ENCODE results near the gene TBC1D1. TPM values are rescaled to one million over a fixed set of nuclear protein-coding genes. Genes with fewer than 3 reads are reported as not detected.

Gene TBC1D1
- polyA plus RNA-seq, 3 donors = 23.3 to 70.0 (median 31.5) TPM

DNA sequence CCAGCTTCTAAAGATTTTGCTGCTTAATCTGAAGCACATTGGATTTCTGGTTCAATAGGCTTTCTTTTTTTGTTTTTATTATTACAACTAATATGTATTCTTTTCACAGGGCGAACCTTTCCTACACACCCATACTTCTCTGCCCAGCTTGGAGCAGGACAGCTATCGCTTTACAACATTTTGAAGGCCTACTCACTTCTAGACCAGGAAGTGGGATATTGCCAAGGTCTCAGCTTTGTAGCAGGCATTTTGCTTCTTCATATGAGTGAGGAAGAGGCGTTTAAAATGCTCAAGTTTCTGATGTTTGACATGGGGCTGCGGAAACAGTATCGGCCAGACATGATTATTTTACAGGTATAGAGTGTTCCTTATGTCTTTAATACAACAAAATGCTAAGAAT, 224.7 kb downstream of the TBC1D1 start:
- Histone ChIP-seq H3K4me1 (ENCODE audit: control insufficient read depth in 1 of 2, insufficient read depth in 2 of 2, low read length in 2 of 2) (peaks cover 12 to 18% of the 10 kb centered on the region in 2 donors), H3K27ac (ENCODE audit: low read depth in 1 of 2, low read length in 2 of 2) (peak overlapping the region in 1 of 2 donors; percentile 44), H3K36me3 (replicated peaks in 1 of 2; ENCODE audit: control insufficient read depth in 1 of 2, insufficient read depth in 2 of 2, low read length in 2 of 2) (peaks cover 57 to 96% of the 10 kb centered on the region in 2 donors), H3K9me3 (replicated peaks in 1 of 2; ENCODE audit: control insufficient read depth in 1 of 2, insufficient read depth in 1 of 2, low read length in 2 of 2) (no peaks in the 10 kb centered on the region), H3K79me2 (ENCODE audit: insufficient read depth, low read length) (no peaks in the 10 kb centered on the region), H3K9ac (ENCODE audit: insufficient read depth, low read length, poor library complexity, severe bottlenecking) (no peak overlapping the region), H3K4me3 (replicated peaks in 1 of 3; ENCODE audit: low read depth in 2 of 3, low read length in 3 of 3) (no peak overlapping the region), H3K4me2 (replicated peaks; ENCODE audit: extremely low read depth, low read length, poor library complexity, severe bottlenecking) (no peak overlapping the region), H4K20me1 (ENCODE audit: insufficient read depth, low read length) (peaks cover 8% of the 10 kb centered on the region), H2AFZ (ENCODE audit: insufficient read depth, low read depth, low read length, poor library complexity, severe bottlenecking) (no peak overlapping the region), H3K27me3 (ENCODE audit: control insufficient read depth in 2 of 2, insufficient read depth in 2 of 2, low read length in 2 of 2) (no peaks in the 10 kb centered on the region)
- WGBS (ENCODE audit: insufficient coverage) = no CpG with 5 or more reads among the region's 5 CpGs
- Mint-ChIP-seq H3K4me1 (peaks cover 17% of the 10 kb centered on the region), H3K9me3 (no peaks in the 10 kb centered on the region), H3K4me3 (no peak overlapping the region), H3K27me3 (ENCODE audit: low read depth in 3 of 3) (no peaks in the 10 kb centered on the region), H3K27ac (peak overlapping the region in 1 of 7 donors; percentile 42), H3K36me3 (peaks cover 68 to 85% of the 10 kb centered on the region in 2 donors)
- TF ChIP-seq, protein P1, sequence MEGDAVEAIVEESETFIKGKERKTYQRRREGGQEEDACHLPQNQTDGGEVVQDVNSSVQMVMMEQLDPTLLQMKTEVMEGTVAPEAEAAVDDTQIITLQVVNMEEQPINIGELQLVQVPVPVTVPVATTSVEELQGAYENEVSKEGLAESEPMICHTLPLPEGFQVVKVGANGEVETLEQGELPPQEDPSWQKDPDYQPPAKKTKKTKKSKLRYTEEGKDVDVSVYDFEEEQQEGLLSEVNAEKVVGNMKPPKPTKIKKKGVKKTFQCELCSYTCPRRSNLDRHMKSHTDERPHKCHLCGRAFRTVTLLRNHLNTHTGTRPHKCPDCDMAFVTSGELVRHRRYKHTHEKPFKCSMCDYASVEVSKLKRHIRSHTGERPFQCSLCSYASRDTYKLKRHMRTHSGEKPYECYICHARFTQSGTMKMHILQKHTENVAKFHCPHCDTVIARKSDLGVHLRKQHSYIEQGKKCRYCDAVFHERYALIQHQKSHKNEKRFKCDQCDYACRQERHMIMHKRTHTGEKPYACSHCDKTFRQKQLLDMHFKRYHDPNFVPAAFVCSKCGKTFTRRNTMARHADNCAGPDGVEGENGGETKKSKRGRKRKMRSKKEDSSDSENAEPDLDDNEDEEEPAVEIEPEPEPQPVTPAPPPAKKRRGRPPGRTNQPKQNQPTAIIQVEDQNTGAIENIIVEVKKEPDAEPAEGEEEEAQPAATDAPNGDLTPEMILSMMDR (IDR thresholded peaks at IDR 0.05) = no peak
- DNase-seq = no peak
- intact Hi-C loops (cut with micrococcal nuclease) = no loop called here

DNA sequence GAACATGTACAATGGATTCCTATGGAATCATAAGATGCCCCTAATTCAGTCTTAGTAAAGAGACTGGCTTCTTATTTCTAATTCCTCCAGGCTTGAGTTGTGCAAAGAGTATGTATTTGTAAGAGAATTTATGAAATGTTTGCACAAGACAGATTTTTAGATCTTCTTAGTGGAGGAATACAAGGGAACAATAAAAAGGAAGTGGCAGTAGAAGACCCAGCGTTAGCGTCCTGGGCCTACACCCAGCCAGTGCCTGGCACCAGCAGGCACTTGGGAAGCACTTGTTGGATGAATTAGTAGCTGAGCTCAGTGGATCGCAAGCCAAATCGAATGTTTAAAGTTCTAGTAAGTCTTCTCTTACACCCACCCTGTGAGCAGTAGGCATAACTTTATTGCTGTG, 226.7 kb downstream of the TBC1D1 start:
- Histone ChIP-seq H2AFZ (ENCODE audit: insufficient read depth, low read depth, low read length, poor library complexity, severe bottlenecking) (no peak overlapping the region), H3K9ac (ENCODE audit: insufficient read depth, low read length, poor library complexity, severe bottlenecking) (no peak overlapping the region), H3K27me3 (ENCODE audit: control insufficient read depth in 2 of 2, insufficient read depth in 2 of 2, low read length in 2 of 2) (no peaks in the 10 kb centered on the region), H3K4me2 (replicated peaks; ENCODE audit: extremely low read depth, low read length, poor library complexity, severe bottlenecking) (no peak overlapping the region), H4K20me1 (ENCODE audit: insufficient read depth, low read length) (peaks cover 8% of the 10 kb centered on the region), H3K4me3 (replicated peaks in 1 of 3; ENCODE audit: low read depth in 2 of 3, low read length in 3 of 3) (no peak overlapping the region), H3K36me3 (replicated peaks in 1 of 2; ENCODE audit: control insufficient read depth in 1 of 2, insufficient read depth in 2 of 2, low read length in 2 of 2) (peaks cover 71 to 98% of the 10 kb centered on the region in 2 donors), H3K9me3 (replicated peaks in 1 of 2; ENCODE audit: control insufficient read depth in 1 of 2, insufficient read depth in 1 of 2, low read length in 2 of 2) (no peaks in the 10 kb centered on the region), H3K79me2 (ENCODE audit: insufficient read depth, low read length) (no peaks in the 10 kb centered on the region), H3K27ac (ENCODE audit: low read depth in 1 of 2, low read length in 2 of 2) (peak overlapping the region in 1 of 2 donors; percentile 44), H3K4me1 (ENCODE audit: control insufficient read depth in 1 of 2, insufficient read depth in 2 of 2, low read length in 2 of 2) (peaks cover 12 to 18% of the 10 kb centered on the region in 2 donors)
- intact Hi-C loops (cut with micrococcal nuclease) = no loop called here
- peak overlapping the region in 5 of 7 donors; percentile 36 to 84 (median 60) for H3K27ac Mint-ChIP-seq
- H3K9me3 Mint-ChIP-seq = no peaks in the 10 kb centered on the region
- no peak overlapping the region for H3K4me3 Mint-ChIP-seq
- no peaks in the 10 kb centered on the region for H3K27me3 Mint-ChIP-seq (ENCODE audit: low read depth in 3 of 3)
- WGBS (ENCODE audit: insufficient coverage) = no CpG with 5 or more reads among the region's 4 CpGs
- TF ChIP-seq, protein P1 (IDR thresholded peaks at IDR 0.05) = no peak
- DNase-seq = no peak
- H3K36me3 Mint-ChIP-seq = peaks cover 76 to 91% of the 10 kb centered on the region in 2 donors
- H3K4me1 Mint-ChIP-seq = peaks cover 16% of the 10 kb centered on the region

All from CD14-positive monocyte (primary cell).